Measurements from ENCODE around the gene MTG1.
"Not testable (repeated sequence)": the region's sequence is repeated elsewhere in the genome, so short reads cannot be mapped to it uniquely, and the experiment has no call there.

MTG1 gene

DNA sequence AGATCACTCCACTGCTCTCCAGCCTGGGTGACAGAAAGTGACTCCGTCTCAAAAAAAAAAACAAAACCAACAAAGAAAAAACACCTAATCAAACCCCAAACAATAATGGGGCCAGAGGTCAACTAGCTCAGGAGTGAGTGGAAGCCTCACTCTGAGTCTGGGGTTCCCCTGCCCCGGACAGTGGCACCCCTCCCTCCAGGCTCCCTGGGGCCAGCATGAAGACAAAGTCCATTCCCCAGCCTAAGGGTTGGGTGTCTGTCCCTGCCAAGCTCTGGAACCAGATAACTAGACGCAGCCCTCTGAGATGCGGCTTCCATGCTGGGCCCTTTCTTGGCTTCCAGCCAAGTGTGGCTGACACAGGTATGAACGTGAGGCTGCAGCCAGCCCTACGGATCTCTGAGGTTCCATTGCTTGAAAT lies 34.4 kb upstream of the MTG1 start:
- DNase-seq = no peak

GRCh38 chr10:133359972-133360610 lies 33.9 kb upstream of the MTG1 start:
- no peak for DNase-seq

GRCh38 chr10:133361227-133361626 lies 32.7 kb upstream of the MTG1 start:
- DNase-seq = no peak

DNA sequence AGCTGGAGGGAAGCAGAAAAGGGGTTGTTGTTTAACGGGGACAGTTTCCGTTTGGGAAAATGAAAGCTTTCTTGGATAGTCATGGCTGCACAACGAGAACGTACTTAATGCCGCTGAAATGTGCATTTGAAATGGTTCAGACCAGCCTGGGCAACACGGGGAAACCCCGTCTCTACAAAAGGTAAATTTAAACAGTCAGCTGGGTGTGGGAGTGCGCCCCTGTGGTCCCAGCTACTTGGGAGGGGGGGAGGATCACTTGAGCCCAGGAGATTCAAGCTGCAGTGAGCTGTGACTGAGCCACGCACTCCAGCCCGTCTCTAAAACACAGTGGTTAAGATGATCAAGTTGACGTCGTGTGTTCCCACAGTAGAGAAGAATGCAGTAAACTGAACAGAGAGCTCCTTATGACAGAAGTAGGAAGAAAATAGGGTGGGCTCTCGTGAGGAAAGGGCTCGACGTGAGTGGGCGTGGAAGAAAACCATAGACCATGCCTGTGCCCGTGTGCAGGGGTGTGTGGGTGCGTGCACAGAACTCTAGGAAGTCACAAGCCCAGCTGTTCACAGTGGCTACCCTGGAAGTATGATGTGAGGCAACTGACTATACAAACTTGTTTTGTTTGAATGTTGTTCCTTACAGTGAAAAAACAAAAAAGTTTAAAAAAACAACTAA lies 32.0 kb upstream of the MTG1 start:
- no peak for DNase-seq

GRCh38 chr10:133362846-133363245 lies 31.1 kb upstream of the MTG1 start:
- DNase-seq = no peak

DNA sequence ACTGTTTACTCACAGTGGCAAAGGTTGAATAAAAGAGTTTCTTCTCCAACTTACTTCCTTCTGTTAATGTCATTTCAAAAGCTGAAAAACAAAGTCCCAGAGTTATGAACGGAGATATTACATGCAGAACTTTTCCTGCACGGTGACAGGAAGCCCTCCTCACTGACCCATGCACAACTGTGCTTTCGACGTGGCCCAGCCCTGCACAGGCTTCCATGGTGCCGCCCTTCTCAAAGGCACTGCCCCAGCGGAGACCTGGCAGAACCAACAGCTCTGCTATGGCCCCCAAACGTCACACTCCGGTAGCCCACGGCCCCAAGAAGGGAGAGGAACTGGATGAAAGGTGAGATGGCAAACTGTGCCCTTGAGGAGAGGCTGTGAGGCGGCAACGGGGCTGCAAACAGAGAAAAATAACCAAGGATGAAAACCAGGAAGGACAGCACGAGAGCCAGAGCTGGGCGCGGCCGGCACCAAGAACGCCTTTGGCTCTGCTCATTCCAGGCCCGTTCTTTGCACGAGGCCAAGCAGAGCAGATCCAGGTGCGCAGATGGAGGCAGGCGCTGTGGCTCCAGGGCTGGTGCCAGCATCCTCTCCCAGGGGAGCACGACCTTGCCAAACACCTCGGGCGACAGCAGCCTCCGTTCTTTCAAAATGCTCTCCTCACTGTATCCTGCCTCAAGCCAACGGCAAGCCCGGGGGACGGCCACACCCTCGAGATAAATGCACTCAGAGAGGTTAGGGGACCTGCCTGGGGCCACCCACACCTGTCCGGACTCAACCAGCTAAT lies 29.1 kb upstream of the MTG1 start:
- DNase-seq = no peak

- DNase-seq = no peak
Observed at GRCh38 chr10:133365461-133366129, 28.4 kb upstream of the MTG1 start.

- no peak for DNase-seq
Observed at GRCh38 chr10:133366130-133366478, 27.9 kb upstream of the MTG1 start.

DNA sequence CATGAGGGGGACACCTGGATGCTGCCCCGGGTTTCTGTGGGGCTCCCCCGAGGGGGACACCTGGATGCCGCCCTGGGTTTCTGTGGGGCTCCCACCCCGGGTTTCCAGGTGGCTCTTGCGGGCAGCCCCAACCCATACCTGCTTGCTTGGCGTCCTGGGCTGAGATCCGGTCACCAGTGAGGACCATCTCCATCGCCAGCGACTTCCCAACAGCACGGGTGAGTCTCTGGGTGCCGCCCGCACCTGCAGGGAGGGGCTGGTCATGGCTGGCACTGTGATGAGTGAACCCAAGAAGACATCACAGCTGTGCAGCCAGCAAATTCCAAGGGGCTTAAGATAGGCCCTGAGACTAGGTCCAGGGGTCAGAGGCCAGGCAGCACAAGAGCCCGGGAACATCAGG lies 27.2 kb upstream of the MTG1 start:
- no peak for DNase-seq

DNA sequence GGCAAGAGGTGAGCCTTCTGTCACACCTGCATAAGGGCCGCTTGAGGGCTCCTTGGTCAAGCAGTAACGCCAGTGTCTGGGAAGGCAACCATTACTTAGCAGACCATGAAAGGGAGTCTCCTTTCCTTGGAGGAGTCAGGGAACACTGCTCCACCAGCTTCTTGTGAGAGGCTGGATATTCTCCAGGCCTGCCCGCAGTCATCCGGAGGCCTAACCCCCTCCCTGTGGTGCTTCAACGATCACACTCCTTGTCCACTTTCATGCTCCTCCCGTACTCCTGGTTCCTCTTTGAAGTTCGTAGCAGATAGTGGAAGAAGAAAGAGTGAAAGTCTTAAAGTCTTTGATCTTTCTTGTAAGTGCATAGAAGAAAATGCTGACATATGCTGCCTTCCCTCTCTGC lies 26.5 kb upstream of the MTG1 start:
- not testable (repeated sequence) for DNase-seq

DNA sequence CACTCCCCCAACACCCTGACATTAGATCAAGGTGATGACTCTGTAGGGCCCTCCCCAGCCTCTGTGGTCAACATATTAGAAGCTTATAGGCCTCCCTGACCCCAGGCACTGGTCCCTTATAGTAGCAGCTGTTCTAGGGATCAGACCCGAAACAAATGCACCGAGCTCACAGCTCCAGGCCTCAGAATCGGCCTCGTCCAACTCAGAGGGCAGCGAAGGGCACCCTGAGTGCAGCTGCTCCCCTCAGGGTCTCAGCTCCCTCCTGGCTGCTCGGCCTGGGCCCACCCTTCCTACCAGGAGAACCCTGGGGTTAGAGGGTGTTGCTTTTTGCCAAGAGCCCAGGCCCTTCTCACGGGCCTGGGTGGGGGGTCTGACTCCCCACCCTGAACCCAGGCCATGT lies 25.8 kb upstream of the MTG1 start:
- DNase-seq = no peak

- DNase-seq = no peak
Observed at GRCh38 chr10:133370030-133370786, 23.7 kb upstream of the MTG1 start.

DNA sequence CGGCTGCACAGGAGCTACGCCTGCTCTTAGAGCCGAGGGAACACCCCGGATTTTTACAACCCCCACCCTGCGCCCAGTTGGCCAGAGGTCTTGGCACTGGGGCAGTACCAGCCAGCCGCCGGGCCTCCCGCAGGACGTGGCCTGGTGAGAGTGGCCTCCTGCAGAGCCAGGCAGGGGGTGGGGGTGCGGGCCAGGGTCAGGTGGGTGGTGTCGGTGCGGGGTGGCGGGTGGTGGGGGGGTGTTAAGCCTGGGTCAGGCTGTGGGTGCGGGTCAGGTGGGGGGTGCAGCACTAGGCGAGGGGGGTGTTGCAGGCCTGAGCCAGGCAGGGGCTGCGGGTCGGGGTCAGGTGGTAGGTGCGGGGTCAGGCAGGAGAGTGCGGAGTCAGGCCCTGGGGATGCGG lies 21.4 kb upstream of the MTG1 start:
- no peak for DNase-seq

GRCh38 chr10:133373174-133374090 lies 20.5 kb upstream of the MTG1 start, which contains the start of gene ECHS1:
Gene ECHS1, minus strand, starts transcription at chr10:133373354. Its CDS starts 21 bp downstream, at chr10:133373333.
- peak; percentile 93 for DNase-seq

DNA sequence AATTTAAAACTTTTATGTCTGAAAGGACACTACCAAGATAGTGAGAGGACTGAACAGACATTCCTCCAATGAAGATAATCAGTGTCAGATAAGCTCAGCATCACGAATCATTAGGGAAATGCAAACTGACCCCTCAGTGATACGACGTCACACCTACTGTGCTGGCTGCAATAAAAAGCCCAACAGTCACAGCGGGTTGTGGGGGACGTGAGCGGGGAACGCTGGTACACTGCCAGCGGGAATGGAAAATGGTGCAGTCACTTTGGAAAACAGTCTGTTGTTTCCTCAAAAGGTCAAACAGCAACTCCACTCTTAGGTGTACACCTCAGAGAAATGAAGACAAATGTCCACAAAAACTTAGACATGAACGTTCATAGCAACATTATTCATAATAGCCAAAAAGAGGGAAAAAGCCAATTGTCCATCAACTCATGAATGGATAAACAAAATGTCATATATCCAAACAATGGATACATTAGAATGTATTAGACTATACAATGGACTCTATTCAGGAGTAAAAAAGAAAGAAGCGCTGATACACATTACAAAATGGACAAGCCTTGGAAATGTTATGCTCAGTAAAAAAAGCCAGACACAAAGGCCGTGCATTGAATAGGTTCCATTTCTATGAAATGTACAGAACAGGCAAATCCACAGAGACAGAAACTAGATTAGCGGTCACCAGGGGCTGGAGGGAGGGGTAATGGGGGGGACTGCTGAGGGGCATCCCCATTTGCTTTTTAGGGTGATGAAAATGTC lies 18.4 kb upstream of the MTG1 start:
- peak; percentile 40 for DNase-seq

DNA sequence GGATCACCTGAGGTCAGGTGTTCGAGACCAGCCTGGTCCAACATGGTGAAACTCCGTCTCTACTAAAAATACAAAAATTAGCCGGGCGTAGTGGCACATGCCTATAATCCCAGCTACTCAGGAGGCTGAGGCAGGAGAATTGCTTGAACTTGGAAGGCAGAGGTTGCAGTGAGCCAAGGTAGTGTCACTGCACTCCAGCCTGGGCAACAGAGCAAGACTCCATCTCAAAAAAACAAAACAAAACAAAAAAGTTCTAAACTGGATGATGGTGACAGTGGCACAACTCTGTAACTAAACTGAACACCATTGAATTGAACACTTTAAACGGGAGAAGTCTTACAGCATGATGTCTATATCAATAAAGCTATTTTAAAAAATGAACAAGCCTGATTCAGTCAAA lies 17.8 kb upstream of the MTG1 start:
- not testable (repeated sequence) for DNase-seq

DNA sequence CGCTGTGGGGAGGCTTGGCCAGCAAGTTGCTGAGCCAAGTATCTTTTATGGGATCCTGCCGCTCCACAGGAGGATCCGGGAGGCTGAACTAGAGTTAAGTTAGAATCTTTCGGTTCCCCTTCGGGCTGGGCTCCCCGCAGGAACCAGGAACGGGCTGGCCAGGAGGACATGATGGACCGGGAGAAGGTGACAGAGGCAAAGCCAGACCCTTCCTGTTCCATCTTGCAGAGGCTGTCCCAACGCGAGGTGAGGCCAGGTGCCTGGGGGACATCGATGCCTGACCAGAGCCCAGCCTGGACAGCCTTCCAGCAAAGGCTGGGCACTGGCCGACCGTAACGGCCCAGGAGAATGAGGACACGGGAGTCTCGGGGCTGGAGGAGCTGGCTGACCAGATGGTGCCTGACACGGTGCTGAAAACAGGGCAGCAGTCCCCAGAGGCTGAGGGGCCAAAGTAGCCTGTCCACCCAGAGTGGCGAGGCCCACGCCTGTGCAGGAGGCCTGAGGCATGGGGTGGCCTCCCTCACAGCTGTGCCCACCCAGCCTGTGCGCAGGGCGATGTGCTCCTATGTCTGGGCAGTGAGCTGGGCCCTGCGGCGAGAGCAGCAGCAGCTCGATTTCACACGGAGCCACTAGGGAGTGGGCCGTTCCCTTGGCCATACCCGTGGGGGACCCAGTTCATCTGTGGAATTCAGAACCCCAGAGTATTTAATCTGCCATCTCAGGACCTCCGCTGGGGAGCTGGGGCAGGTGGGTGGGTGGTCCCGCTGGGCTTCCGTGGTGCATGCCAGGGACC lies 16.7 kb upstream of the MTG1 start:
- DNase-seq = no peak

- DNase-seq = no peak
Observed at GRCh38 chr10:133377818-133378250, 16.1 kb upstream of the MTG1 start.

DNA sequence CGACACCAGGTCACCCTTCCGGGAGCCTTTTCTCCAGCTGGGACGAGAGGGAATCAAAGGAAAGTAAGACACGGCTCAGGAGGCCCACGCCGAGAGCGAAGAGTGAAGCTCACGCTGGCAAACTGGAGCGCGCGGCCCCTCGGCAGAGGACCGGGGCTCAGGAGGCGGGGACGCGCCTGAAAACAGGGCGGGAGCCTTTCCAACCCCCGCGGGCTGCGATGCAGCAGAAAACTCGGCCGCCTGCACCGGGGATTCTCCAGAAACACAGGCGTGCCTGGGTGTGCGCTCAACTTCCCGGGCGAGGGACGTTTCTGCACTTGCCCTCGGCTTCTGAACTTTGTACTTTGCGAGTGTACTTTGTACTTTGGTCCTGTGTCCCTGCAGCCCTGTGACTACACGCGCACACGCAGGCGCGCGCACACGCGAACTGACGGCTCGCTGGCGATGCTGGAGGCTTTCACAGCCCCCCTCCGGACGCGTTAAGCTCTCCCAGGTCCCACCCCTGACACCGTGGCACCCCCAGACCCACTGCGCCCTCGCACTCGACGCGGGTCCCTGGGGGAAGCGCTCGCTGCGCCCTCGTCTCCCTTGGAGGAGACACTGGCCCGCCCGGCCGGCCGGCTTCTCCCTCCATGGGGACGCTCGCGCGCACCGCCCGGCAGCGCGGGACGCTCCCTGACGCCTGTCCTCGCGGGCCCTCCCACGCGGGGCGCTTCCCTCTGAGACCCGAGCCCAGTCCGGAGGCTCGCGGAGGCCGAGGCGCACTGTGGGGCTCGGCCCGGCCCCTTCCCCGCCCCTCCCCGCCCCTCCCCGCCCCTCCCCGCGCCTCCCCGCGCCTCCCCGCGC lies 15.5 kb upstream of the MTG1 start:
- peak; percentile 79 for DNase-seq
